ACHN (cell line): Measurements from ENCODE around the gene OR2A7.
"Not testable (repeated sequence)": the region's sequence is repeated elsewhere in the genome, so short reads cannot be mapped to it uniquely, and the experiment has no call there.

ENCODE experiments used
- DNase-seq: peaks from one replicate; pipeline ENCODE4 v3.0.0-alpha.2; 2015
- in situ Hi-C: cut with HindIII; loops from 2 replicates; pipeline ENCODE4 v1.10.0; 2017; ENCODE audit warnings: low sequenced_read_pairs, low pct_ligation_motif_present, low pct_unique_long_range_greater_than_20kb

Gene OR2A7, protein sequence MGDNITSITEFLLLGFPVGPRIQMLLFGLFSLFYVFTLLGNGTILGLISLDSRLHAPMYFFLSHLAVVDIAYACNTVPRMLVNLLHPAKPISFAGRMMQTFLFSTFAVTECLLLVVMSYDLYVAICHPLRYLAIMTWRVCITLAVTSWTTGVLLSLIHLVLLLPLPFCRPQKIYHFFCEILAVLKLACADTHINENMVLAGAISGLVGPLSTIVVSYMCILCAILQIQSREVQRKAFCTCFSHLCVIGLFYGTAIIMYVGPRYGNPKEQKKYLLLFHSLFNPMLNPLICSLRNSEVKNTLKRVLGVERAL

DNA sequence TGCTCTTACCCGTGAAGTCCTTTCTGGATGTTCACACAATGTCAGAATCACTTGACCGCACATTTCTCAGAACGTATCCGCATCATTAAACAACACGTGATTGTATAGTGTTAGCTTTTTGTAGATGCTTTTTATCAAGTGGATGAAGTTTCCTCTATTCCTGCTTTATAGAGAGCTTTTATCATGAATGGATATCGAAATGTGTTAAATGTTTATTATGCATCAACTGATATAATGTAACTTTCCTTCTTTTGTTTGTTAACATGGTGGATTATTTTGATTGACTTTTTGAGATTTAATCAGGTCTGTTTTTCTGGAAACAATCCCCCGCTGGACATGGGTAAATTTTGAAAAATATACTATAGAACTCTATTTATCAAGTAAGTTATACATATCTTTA, at the start of gene OR2A7:
OR2A7 (minus strand) TSS at position 101 of the 400 bp plus-strand sequence. CDS start 5,164 bp downstream, outside the sequence.
- in situ Hi-C loops, DNase-seq: not testable (repeated sequence)

DNA sequence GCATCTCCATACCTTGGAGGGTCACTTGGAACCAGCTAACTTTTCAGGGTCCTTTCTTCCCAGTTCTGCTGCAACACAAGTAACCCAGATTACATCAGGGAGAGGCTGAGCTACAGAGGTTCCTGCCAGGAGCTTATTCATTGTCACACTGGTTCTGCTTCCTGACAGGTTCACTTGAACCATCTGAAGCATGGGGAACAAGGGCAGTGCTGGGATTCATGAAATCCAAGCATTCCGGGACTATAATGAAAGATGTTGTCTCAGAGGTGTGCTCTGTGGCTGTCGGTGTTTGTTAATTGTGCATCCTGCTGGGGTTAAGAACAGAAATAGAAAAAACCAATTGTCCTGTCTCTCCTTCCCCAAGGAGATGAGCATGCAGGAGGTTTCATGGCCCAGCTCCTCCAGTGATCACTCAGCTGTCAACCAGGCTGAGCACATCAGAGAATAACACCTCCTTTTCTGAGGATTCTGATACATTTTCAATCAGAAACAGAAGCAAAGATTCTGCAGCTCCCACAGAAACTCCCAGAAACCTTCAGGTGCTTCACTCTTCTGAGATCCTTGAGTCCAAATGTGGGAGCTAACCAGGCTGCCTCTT, 47.4 kb upstream of the OR2A7 start, which contains the start of gene OR2A1:
OR2A1 (plus strand) TSS at position 548 of the 598 bp plus-strand sequence. CDS start 5,706 bp downstream, outside the sequence.
- DNase-seq, in situ Hi-C loops: not testable (repeated sequence)

DNA sequence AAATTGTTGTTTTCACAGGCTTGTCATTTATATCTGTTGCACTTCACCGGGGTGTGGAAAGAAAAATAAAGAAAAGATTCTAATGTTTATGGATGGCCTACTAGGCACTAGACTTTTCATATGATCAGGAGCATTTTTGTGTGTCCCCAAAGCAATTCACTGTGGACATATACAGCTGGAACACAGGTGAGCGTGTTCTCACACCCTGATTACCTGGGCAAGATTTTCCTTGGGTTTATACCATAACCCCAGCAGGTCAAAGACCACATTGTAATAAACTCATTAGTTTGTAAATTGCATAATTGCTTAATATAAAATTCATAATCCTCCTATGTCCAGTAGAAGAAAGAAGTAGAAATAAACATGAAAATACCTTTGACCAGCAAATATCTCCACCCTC, 46.6 kb upstream of the OR2A7 start:
- in situ Hi-C loops, DNase-seq: not testable (repeated sequence)

DNA sequence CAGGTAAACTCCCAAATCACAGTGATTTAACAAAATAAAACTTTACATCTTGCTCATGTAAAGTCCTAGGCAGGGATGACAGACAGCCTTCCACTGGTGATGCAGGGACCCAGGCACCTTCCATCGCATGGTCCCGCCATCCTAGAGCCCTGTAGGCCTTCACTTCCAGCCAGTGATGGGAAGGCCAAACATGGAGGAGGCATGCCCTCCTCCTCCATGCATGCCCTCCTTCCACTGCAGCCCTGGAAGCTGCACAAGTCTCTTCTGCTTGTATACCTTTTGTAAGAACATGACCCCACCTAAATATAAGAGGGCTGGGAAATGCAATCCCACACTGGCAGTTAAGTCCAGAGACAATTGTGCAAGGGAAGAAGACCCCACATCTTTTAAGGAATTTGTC, 45.1 kb upstream of the OR2A7 start:
- DNase-seq, in situ Hi-C loops: not testable (repeated sequence)

DNA sequence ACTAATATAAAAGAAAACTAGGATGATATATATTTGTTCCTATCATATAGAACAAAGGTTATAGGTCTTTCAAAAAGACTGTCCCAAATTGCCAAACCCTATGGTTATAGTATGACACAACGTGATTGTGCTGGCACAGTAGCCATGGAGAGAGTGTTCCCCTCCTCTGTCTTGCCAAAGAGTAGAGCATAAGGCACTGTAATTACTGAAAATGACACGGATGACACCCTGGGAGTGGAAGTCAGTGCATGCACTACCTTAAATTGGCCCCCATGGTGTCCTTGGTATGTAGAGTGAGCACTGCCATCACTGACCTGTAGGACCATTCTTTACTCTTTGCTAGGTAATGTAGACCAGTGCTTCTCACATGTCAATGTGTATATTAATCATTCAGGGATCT, 40.6 kb upstream of the OR2A7 start:
- in situ Hi-C loops, DNase-seq: not testable (repeated sequence)

DNA sequence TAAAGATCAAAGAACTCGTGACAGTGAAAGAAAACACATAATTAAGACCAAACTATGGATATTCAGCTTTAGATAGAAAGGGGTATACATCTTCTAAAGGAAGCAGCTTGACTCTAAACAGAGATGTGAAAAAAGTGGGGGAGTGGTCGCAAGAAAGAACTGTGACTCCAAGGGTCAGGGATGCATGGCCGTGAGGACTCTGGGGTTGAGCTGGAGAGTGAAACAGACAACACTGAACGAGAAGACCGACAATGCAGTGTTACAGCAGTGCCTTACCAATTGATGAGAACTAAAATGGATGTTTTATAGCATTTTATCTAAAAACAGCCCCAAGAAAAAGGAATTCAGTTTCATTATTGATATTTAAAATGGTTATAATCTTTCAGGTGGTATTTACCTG, 39.0 kb upstream of the OR2A7 start:
- DNase-seq, in situ Hi-C loops: not testable (repeated sequence)

DNA sequence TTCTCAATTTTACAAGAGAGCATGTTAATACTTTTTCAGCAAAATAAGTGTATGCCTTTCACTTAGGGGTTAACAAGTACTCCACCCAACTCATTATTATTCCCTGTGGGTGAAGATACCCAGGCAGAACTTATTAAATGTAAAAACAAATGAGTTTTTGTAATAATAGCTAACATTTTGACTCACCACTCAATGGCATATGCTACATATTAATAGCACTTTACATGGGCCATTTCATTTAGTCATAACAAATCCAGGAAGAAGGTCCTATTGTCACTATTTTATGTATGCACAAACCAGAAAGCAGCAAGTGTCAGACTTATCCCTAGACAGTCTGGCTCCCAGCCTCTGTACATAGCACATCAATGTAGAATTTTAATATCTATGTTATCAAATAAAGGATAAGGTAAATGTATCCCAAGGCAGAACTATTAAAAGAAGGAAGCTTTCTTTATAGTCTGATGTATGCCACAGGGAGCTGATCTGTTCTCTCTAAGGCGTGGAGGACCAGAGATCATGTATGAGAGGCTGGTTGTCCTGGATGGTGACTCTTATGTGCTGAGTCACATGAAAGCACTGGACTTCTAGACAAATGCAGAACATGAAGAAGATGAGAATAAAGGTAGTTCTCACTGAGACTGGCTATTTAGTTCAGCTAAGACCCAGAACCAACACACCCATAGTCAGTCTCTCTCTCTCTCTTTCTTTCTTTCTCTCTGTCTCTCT, 38.1 kb upstream of the OR2A7 start:
- in situ Hi-C loops, DNase-seq: not testable (repeated sequence)

DNA sequence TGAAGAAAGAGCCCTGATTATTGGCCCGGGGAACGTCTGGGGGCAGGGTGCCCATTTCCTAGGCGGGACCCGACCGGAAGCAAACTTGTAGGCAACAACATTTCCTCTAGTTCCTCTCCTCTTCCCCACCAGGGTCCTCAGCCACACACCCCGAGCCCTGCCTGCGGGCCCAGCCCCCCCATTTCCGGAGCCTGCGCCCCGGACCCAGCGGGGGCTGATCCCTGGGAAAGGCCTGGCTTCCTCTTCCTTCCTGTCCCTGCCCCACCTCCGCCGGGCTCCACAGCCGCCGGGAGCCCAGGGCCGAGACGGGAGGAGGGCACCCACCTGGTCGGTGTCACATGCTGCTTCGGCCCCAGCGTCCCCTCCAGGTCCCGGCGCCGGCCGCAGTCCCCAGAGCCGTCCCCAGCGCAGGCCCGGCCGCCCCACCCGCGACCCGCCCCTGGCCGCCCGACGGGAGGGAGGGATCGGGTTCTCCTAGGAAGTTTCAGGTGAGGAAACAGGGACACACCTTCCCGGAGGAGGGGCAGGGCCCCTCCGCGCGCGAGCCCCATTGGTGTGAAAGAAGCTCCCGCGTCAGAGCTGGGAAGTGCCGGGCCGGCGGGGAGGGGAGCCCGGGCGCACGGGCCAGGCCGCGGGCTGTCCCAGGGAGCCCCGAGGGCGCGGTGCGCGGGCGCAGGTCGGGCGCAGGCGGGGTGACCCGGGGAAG, 29.4 kb upstream of the OR2A7 start:
- DNase-seq, in situ Hi-C loops: not testable (repeated sequence)

DNA sequence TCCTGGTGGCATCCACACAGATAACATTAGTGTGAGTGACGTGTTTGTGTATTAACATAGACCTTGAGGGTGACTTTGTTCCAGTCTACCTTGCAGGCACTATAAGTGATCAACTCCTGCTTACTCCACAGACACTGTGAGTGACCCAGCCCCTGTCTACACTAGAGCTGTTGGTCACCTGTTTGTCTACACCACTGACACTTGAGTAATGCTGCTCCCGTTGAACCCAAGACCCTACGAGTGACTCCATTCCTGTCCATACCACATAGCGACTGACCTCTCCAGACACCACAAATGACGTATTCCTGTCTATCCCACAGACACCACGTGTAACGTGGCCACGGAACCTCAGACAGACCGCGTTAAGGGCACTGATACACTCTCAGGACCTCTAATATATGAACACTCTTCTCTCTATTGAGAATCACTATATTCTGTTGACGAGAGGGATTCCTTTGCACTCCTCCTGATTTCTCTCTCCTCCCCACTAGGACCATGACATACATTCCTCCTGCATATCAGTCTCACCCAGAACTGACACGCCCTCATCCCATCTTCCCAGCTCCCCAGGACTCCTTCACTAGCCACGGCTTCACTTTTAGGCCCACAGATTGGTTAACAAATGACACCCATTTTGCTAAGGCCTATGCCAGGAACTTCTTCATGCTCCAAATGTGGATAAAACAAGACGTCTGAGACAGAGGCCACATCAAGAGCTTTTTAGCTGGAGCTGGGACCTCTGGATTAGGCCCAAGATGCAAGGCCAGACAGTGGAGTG, 28.0 kb upstream of the OR2A7 start:
- DNase-seq, in situ Hi-C loops: not testable (repeated sequence)

DNA sequence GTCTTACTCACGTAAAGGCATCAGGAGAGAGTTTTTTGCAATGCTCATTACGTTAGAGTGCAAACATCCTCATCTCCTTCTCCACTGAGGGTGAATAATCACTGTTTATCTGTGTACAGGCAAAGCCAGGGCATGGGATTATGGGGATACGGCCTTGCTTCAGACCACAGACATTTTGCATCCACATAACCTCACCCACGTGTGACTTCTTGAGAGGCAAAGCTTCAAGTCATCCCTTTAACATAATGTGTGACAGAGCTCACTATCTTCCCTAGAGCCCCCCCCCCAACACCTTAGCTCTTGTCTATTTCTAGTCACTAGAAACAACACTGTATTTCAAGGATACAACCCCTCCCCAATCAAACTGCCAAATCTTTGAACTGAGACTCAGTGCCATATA, 27.0 kb upstream of the OR2A7 start:
- in situ Hi-C loops = not testable (repeated sequence)

DNA sequence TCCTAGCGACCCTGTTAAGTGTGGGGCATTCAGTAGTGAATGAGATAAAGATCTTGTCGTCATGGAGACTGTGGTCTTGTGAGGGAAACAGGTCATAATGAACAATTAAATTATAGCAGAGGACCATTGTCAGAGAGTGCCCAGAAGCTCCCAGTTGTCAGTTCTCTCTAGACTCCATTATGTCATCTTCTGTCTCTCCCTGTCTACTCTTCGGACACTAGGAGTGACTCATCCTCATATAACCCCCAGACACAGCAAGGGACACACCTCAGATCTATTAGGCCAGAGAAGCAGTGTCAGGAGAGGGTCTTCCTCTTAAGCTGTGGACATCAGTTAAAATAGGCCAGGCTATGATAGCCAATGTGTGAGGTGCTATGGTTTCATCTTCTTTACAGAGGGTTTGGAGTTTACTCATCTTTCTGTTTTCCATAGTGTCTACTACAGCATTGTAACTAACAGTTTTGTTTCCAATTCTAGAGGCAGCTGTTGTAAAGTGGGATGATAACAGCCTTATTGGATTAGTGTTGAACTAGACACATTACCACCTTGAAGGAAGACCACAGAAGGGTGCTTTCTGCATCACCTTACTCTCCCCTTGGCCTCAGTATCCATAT, 22.7 kb upstream of the OR2A7 start:
- in situ Hi-C loops, DNase-seq: not testable (repeated sequence)

More for the DNA sequence above, 27.0 kb upstream of the OR2A7 start:
- not testable (repeated sequence) for DNase-seq

DNA sequence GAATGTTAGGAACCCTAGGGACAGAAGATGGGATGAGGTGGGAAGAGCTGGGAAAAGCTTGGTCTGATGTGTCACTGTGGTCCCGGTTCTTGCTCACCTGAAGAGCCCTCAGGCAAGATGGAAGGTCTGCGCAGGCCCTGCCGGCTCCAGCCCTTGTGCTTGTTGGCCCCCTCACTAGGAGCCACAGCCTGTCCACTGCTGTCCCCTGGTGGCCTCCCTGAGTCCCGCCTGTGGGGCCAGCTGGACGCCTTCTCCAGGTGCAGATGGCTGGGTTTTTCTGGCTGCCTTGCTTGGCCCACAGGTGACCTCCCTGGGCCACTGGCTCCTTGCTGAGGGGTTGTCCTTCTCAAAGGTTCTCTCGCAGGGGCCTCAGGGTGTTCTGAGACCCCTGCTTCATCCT, 19.1 kb upstream of the OR2A7 start:
- DNase-seq, in situ Hi-C loops: not testable (repeated sequence)

DNA sequence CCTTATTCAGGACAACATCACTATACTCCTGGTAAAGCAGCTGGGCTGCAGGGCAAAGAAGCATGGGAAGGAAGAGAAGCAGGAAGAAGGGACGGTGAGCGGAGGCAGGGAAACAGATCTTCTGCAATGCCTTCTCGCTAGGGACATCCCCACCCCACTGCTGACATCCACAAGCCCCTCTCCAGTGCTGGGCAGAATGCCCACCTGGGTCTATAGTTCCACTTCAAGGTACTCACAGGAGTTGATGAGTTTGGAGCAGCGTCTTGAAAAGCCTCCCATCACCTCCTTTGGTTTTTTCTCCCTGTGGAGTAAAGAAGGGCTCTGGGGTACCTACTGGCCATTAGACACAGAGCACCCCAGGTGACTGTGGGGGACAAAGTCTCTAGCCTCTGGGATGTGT, 17.9 kb upstream of the OR2A7 start:
- DNase-seq, in situ Hi-C loops: not testable (repeated sequence)

DNA sequence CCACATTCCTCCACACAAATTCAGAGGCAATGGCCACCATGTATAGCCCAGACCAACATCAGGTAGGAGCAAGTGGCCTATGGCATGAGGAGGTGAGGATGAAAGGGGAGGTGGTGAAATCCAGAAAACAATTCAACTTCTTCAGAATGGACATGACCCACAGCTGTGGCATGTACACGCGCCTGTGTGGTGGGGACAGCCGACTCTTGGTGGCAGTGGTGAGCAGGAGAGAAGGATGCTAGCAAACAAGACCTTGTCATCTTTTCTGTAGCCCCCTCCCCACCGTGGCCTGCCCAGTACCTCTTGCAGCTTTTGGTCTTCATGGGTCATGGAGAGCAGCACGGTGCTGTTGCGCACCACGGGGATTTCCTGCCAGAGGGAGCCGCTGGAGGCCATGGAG, 17.4 kb upstream of the OR2A7 start:
- DNase-seq, in situ Hi-C loops: not testable (repeated sequence)

DNA sequence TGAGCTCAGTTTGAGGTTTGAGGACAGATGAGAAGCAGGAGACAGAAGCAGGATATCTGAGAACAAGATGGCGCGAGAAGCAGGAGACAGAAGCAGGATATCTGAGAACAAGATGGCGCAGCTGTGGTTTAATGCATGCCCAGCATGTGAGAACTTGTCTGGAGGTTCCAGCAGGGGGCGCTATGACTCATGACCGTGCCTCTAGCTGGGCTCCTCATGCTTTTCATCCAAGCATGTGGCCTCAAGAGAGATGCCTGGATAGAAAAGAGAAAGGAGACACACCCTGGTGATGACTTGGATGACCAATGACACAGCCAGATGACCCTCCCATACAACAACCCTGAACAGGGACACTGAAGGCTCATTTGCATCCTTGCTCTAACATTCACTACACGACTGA, 15.4 kb upstream of the OR2A7 start:
- DNase-seq, in situ Hi-C loops: not testable (repeated sequence)

DNA sequence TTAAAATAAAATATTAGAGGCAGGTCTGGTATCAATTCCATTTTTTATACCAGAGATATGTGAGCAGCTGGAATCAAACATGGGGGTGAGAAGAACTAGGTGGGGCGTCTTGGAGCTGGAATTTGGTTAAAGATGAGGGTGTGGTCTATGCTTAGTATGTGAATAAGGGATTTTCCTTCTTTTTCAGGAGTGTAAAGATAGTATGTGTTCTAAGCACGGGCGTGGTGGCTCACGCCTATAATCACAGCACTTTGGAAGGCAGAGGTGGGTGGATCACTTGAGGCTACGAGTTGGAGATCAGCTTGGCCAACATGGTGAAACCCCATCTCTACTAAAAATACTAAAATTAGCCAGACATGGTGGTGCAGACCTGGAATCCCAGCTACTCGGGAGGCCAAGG, 10.7 kb upstream of the OR2A7 start:
- DNase-seq, in situ Hi-C loops: not testable (repeated sequence)

DNA sequence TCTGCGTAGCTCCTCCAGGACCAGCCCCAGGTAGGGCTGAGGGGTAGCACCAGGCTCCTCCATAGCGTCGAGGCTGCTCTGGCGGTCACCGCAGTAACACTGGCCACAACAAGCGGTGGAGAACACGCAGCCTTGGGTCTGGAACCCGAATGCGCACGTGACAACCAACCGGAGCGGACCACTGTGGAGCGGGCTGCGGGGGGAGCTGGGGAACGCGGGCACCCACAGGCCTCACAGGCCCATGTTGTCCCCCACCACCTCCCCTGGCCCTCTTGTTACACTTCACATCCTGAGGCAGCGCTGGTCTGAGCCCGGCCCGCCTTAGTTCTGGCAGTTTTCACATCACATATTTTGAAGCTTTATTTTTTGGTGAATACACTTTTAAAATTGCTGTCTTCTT, 4.6 kb upstream of the OR2A7 start, which contains the start of gene CTAGE8:
CTAGE8 (minus strand) TSS at position 101 of the 400 bp plus-strand sequence; CDS start at position 63, 38 bp downstream.
- in situ Hi-C loops, DNase-seq: not testable (repeated sequence)
